Pulmonary artery endothelial cell (primary cell): Measurements from ENCODE around the gene CHPF. TPM values are rescaled to one million over a fixed set of nuclear protein-coding genes. Genes with fewer than 3 reads are reported as not detected.

Experiments used
- DNase-seq: peaks from one replicate; pipeline ENCODE4 v3.0.0-alpha.2; 2011; ENCODE audit warnings: low read depth, low spot score
- total RNA-seq: library from RNA; depleted of rRNA; stranded (reverse); fragments of >200 nt; gene quantifications from 2 replicates; pipeline ENCODE4 v1.2.3, GENCODE V29; 2014

Gene CHPF
- total RNA-seq, 1 donor from 2014 or later, result 0.86 TPM

DNA sequence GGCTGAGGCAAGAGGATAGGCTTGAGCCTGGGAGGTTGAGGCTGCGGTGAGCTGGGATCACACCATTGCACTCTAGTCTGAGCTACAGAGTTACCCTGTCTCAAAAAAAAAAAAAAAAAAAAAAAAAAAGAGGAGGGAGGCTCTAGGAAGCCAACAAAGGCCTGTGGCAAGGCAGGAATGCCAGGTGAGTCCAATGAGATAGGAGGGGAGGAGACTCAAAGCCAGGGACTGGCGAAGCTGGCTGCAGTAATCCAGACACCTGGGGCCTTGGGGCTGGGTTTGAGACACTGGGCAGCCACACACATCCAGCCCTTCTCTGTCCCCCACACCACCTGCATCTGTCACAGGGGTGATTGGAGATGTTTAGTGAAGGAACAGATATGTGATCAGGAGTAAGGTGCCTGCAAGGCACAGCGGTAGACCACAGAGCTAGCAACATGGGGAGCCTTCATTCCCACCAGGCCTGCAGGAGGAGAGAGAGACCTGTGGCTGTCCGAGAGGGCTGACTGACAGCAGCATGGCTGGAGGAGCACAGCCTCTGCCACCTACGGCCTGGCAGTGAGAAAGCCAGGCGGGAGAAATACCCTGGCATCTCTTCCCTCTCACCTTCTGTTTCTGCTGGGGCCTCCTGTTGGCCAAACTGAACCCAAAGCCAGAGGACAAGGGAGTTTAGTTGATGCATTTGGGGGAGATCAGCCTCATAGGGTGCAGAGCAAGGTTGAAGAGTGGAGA, 9.5 kb downstream of the CHPF start:
- DNase-seq, result no peak

DNA sequence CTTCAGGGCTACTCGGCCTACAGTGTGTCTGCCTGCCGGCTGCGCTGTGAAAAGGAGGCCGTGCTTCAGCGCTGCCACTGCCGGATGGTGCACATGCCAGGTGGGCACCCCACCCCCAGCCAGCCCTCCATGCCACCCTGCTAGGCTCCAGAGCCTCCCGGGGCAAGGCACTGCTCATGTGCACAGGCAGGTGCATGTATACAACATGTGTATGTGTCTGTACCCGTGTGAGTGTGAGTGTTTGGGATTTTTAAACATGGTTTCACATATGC, 11.3 kb downstream of the CHPF start:
- no peak for DNase-seq

- DNase-seq, result no peak
Observed at GRCh38 chr2:219531639-219532377, 11.8 kb downstream of the CHPF start.

DNA sequence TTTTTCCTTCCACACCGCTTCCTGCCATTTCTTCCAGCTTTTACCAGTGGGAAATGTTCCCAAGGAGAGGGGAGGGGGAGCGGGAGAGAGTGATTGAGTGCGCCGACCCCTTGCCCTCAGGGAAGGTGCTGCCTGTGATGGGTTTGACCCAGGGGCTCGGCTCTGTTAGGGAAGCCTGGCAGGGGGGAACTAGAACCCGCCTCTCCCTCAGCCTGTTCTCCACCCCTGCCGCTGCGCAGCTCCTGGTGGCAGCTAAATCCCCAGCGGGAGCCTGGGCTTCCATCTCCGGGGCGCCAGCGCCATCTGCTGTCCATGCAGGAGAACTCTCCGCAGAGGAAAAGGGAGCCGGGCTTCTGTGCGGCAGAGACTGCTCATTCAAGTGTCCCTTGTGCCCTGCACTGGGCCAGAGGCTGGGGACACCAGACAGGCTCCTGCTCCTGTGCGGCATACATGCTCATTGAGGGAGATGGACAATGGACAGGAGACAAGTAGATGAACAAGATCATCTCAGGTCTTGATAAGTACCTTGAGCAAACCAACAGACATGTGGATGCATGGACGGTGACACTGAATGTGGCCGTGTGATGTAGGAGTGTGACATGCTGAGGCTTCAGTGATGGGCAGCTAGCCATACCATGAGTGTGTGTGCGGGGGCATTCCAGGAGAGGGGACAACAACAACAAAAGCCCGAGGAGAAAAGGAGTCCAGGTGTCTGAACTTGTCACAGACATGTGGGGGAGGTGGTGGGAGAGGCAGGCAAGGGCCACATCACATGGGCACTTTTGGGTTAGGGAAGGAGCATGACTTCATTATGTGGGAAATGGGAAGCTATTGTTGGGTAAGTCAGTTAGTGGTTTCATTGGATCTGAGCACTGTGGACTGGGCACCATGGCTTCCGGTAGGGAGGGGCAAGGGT, 13.3 kb downstream of the CHPF start:
- peak; percentile 35 for DNase-seq

GRCh38 chr2:219527472-219527871, 16.1 kb downstream of the CHPF start:
- DNase-seq, result no peak

DNA sequence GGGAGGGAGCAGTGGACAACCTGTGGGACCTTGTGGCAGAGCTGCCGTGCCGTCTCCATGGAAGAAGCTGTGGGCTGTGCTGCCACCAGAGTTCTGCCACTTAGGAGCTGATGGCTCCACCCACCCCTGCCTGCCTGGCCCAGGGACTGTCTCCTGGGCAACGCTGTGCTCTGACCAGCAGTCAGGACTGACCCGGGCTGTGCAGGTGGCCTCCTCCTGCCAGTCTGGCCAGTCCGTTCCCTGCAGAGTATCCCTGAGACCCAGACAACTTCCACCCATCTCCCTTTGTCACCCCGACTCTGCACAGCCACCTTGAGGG, 16.6 kb downstream of the CHPF start:
- no peak for DNase-seq

GRCh38 chr2:219526320-219527075, 17.1 kb downstream of the CHPF start:
- no peak for DNase-seq

GRCh38 chr2:219525533-219526232, 17.9 kb downstream of the CHPF start:
- DNase-seq, result no peak

DNA sequence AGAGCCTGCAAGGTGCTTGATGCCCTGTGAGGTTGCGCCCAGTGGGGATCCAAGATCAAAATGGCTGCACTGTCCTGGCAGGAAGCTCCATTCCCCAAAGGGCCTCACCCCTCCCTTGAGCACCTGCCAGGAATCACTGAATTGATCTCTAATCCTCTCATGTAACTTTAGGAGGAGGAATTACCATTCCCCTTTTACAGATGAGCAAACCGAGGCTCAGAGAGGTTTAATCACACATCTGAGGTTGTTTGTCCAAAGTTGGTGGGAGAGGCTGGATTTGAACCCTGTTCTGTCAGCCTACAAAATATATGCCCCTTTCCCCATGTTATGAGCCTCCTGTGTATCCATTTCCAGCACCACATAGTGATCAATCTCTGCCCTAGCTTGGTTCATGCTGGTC, 18.8 kb downstream of the CHPF start:
- no peak for DNase-seq

GRCh38 chr2:219523031-219523671, 20.5 kb downstream of the CHPF start:
- no peak for DNase-seq

- no peak for DNase-seq
Observed at GRCh38 chr2:219522111-219523030, 21.2 kb downstream of the CHPF start.

DNA sequence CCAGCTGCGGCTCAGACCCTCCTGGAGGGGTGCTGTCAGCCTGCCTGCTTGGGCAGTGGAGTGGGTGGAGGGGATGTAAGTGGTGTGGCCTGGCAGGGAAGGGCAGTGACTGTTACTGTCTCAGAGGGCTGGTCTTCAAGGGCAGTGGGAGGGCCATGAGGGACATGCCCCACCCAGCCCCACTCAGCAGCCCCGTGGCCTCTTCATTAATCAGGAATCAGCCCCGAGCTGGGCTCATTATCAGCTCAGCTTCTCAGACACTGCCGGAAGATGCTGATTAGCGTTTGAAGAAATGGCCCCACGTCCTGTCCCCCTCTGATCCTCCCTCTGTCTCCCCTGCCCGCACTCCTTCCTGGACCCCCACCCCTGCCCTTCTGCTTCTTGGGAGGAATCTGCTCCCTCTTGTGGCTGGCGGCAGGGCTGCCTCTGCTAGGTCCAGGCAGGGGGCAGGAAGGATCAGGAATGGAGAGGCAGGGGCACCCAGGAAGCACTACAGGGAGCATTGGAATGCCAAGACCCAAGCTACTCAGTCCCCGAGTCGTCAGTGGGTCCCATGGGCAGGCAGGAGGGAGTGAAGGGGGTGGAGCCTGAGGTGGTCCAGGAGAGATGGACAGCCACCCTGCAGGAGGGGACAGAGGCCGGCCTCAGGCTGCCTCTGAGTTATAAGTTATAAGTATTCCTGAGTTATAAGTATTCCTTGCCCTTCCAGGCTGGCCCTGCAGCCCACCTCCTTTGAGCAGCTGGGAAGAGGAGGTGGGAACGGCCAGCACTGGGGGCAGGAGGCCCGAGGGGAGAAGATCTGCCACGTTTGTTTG, 22.3 kb downstream of the CHPF start:
- no peak for DNase-seq

DNA sequence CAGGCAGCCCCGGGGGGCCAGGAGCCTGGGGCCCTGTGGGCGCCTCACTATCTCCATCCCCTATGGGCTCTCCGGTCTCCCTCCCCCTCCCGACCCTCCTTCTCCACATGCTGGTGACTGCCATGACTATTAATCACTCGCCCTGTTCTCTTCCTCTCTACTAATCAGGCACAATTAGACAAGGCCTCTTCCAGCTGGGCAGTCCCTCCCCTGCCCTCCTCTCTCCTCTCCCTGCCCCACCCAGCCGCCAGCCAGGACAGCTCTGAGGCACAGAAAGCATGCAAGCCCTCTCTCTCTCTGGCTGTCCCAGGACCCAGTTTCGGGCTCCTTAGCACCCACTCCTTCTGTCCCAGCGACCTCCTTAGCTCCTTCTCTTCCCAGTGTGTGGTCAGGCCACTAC, 23.5 kb downstream of the CHPF start:
- no peak for DNase-seq

DNA sequence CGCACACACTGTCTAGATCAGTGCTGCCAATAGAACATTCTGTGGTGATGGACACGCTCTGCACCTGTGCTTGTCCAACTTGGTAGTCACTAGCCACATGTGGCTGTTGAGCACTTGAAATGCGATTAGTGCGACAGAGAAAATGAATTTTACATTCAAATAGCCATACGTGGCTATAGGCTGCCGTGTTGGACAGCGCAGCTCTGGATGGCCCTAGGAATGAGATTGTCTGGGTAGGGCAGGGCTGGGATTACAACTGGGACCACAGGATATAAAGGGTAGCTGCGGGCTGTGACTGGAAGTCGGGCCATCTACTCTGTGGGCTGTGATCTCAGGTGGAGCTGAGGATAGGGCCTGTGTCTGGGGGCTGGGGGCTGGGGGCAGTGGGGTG, 24.1 kb downstream of the CHPF start:
- DNase-seq, result no peak

- no peak for DNase-seq
Observed at GRCh38 chr2:219517954-219518778, 25.4 kb downstream of the CHPF start.

GRCh38 chr2:219516888-219517287, 26.7 kb downstream of the CHPF start:
- no peak for DNase-seq

GRCh38 chr2:219515874-219516629, 27.6 kb downstream of the CHPF start:
- no peak for DNase-seq
